Inferior parietal cortex (tissue), 1 donor: ENCODE data around the gene ELF2.
A peak's percentile ranks its signal among the peaks of the same experiment; 100 is the strongest.
"Not testable (repeated sequence)": the region's sequence is repeated elsewhere in the genome, so short reads cannot be mapped to it uniquely, and the experiment has no call there.

Experiments used
- DNase-seq: peaks from one replicate; pipeline ENCODE4 v3.0.0-alpha.2; 2016; ENCODE audit errors: extremely low spot score

Gene ELF2

GRCh38 chr4:139188648-139189416, 11.8 kb upstream of the ELF2 start:
- no peak for DNase-seq

DNA sequence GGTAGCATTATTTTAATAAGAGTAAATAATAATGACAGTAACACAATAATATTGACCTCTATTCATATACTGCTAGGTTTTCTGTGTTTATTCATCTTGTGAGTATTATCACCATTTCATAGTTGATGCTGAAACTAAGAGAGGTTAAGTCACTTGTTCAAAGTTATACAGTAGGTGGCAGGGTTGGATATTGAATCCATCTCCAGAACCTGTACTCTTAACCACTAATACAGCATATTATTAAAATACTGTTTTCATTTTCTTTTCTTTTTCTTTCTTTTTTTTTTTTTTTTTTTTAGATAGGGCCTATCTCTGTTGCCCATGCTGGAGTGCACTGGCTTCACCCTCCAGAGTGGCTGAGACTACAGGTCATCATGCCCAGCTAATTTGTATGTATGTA, 7.1 kb upstream of the ELF2 start:
- no peak for DNase-seq

- peak; percentile 83 for DNase-seq
Observed at GRCh38 chr4:139177869-139178619, 1.0 kb upstream of the ELF2 start.

GRCh38 chr4:139176302-139177048, 543 bp downstream of the ELF2 start:
- no peak for DNase-seq

- peak; percentile 62 for DNase-seq
Observed at GRCh38 chr4:139175646-139176301, 1.2 kb downstream of the ELF2 start.

GRCh38 chr4:139171876-139172691, 4.9 kb downstream of the ELF2 start:
- DNase-seq: no peak

- DNase-seq: no peak
Observed at GRCh38 chr4:139170932-139171331, 6.1 kb downstream of the ELF2 start.

- DNase-seq: peak; percentile 24
Observed at GRCh38 chr4:139167774-139168444, 9.1 kb downstream of the ELF2 start.

- no peak for DNase-seq
Observed at GRCh38 chr4:139164731-139165130, 12.3 kb downstream of the ELF2 start.

GRCh38 chr4:139163806-139164206, 13.2 kb downstream of the ELF2 start:
- DNase-seq: no peak

- not testable (repeated sequence) for DNase-seq
Observed at GRCh38 chr4:139157977-139158376, 19.0 kb downstream of the ELF2 start.

GRCh38 chr4:139154952-139155557, 22.0 kb downstream of the ELF2 start:
- DNase-seq: no peak

- no peak for DNase-seq
Observed at GRCh38 chr4:139154538-139154937, 22.5 kb downstream of the ELF2 start.

DNA sequence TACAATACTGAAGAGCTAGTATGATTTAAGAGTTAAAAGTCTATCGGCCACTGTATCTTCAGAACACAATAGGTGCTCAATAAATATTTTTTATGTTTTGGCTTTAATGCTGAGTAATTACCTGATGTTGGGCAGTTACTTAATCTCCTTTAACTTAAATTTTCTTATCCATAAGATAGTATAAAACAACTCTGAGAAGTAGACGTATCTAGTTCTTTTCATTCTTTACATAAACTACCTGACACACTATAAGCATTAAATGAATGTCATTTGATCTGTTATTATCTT, 22.9 kb downstream of the ELF2 start:
- no peak for DNase-seq

DNA sequence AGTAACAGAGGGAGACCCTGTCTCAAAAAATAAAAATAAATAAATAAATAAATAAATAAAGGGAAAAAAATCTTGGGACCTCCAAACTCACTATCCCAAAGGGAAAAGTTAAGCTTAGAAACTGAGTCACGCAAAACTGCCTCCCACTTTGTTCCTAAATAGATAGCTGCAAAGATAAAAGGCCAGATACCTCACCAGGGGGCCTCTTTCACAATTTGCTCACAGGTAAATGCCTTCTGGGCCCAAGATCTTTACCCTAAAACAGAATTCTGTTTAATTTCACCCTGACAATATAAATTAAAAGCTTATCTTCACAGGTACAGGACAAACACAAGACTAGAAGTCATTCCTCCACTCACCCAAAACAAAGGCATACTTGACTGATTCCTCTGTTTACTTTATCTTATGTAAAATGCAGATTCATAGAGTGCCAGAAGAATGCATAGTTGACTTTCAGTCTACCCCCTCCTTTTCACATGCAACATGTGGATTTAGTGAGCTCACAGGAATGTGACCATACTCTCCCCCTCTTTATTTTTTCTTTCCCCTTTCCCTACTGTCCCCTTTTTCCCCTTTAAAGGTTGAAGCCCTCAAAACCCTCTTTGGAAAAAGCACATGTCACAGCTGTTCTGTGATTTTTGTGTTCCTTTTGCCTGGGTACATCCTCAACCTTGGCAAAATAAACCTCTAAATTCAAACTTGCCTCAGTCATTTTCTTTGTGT, 23.4 kb downstream of the ELF2 start:
- no peak for DNase-seq

DNA sequence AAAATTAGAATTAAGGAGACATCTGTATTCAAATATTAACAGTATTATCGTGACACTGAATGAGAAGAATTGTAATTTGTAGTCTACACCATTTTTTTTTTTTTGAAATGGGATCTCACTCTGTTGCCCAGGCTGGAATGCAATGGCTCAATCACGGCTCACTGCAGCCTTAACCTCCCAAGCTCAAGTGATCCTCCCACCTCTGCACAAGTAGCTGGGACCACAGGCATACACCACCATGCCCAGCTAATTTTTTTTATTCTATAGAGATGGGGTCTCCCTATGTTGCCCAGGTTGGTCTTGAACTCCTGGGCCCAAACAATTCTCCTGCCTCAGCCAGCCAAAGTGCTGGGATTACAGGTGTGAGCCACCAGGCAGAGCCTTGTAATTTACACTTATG, 24.8 kb downstream of the ELF2 start:
- DNase-seq: no peak

DNA sequence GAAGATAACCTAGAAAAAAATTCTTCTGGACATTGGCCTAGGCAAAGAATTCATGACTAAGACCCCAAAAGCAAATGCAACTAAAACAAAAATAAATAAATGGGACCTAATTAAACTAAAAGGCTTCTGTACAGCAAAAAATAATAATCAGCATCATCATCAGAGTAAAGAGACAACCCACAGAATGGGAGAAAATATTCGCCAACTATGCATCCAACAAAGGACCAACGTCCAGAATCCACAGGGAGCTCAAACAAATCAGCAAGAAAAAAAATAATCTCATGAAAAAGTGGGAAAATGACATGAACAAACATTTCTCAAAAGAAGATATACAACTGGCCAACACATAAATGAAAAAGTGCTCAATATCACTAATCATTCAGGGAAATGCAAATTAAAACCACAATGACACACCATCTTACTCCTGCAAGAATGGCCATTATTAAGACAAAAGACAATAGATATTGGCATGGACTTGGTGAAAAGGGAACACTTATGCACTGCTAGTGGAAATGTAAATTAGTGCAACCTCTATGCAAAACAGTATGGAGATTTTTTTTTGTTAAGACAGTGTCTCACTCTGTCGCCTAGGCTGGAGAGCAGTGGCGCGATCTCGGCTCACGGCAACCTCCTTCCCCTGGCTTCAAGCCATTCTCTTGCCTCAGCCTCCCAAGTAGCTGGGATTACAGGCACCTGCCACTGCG, 29.9 kb downstream of the ELF2 start:
- DNase-seq: no peak

DNA sequence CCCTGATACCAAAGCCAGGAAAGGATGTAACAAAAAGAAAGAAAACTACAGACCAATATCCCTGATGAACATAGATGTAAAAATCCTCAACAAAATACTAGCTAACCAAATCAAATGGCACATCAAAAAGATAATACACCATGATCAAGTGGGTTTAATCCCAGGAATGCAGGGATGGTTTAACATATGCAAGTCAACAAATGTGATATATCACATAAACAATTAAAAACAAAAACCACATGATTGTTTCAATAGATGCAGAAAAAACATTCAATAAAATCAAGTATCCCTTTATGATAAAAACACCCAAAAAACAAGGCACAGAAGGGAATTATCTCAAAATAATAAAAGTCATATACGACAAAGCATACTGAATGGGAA, 31.5 kb downstream of the ELF2 start:
- DNase-seq: no peak

GRCh38 chr4:139144911-139145551, 32.0 kb downstream of the ELF2 start:
- DNase-seq: no peak
